ENCODE measurements around the gene SPAG9.
A peak's percentile ranks its signal among the peaks of the same experiment; 100 is the strongest.

Gene SPAG9

GRCh38 chr17:51120739-51121619, at the start of gene SPAG9:
SPAG9 (minus strand) TSS chr17:51120868; CDS start chr17:51120656, 212 bp downstream.
- Histone ChIP-seq H3K27ac (peak within 1 kb of the TSS; percentile 88), H3K4me1 (peaks cover 39% of the 10 kb centered on the region), H3K9me3 (no peaks in the 10 kb centered on the region), H3K4me2 (peak within 1 kb of the TSS; percentile 95), H3K27me3 (no peaks in the 10 kb centered on the region), H3K36me3 (no peaks in the 10 kb centered on the region), H3K9ac (peak within 1 kb of the TSS; percentile 89), H4K20me1 (peaks cover 44% of the 10 kb centered on the region), H3K4me3 (peak within 1 kb of the TSS; percentile 94)
- no peak for TF ChIP-seq Cebpa-rat (IDR thresholded peaks at IDR 0.05)

- TF ChIP-seq Cebpa-rat (IDR thresholded peaks at IDR 0.05): no peak
- H3K36me3 ChIP-seq: peaks cover 70% of the 10 kb centered on the region
- no peak overlapping the region for H3K4me3 ChIP-seq
- no peak overlapping the region for H3K9ac ChIP-seq
- H3K4me2 ChIP-seq: no peak overlapping the region
- H3K27me3 ChIP-seq: no peaks in the 10 kb centered on the region
- H3K27ac ChIP-seq: no peak overlapping the region
- H4K20me1 ChIP-seq: peaks cover 69% of the 10 kb centered on the region
- H3K9me3 ChIP-seq: no peaks in the 10 kb centered on the region
- peaks cover 34% of the 10 kb centered on the region for H3K4me1 ChIP-seq
Observed at GRCh38 chr17:51169340-51169739, 48.7 kb upstream of the SPAG9 start.

GRCh38 chr17:51166987-51167931, 46.6 kb upstream of the SPAG9 start:
- Histone ChIP-seq H3K4me3 (peak overlapping the region; percentile 94), H3K27ac (peak overlapping the region; percentile 99), H3K4me2 (peak overlapping the region; percentile 91), H3K4me1 (peaks cover 29% of the 10 kb centered on the region), H3K9me3 (no peaks in the 10 kb centered on the region), H4K20me1 (peaks cover 62% of the 10 kb centered on the region), H3K9ac (peak overlapping the region; percentile 98), H3K36me3 (peaks cover 67% of the 10 kb centered on the region), H3K27me3 (no peaks in the 10 kb centered on the region)
- TF ChIP-seq Cebpa-rat (IDR thresholded peaks at IDR 0.05): no peak

GRCh38 chr17:51166198-51166986, 45.7 kb upstream of the SPAG9 start, which contains the start of gene NME2:
NME2 (plus strand) TSS chr17:51166411; CDS start chr17:51166831, 420 bp downstream.
- TF ChIP-seq Cebpa-rat (IDR thresholded peaks at IDR 0.05): no peak
- Histone ChIP-seq H3K4me1 (peaks cover 26% of the 10 kb centered on the region), H3K27me3 (no peaks in the 10 kb centered on the region), H3K27ac (peak within 1 kb of the TSS; percentile 99), H3K36me3 (peaks cover 67% of the 10 kb centered on the region), H4K20me1 (peaks cover 59% of the 10 kb centered on the region), H3K4me3 (peak within 1 kb of the TSS; percentile 94), H3K4me2 (peak within 1 kb of the TSS; percentile 91), H3K9ac (peak within 1 kb of the TSS; percentile 98), H3K9me3 (no peaks in the 10 kb centered on the region)

- H3K36me3 ChIP-seq: peaks cover 67% of the 10 kb centered on the region
- peaks cover 26% of the 10 kb centered on the region for H3K4me1 ChIP-seq
Observed at GRCh38 chr17:51165680-51166197, 45.1 kb upstream of the SPAG9 start.

GRCh38 chr17:51164911-51165679, 44.4 kb upstream of the SPAG9 start:
- H3K36me3 ChIP-seq: peaks cover 67% of the 10 kb centered on the region
- H4K20me1 ChIP-seq: peaks cover 59% of the 10 kb centered on the region
- H3K4me3 ChIP-seq: peak overlapping the region; percentile 94
- peak overlapping the region; percentile 91 for H3K4me2 ChIP-seq
- peaks cover 26% of the 10 kb centered on the region for H3K4me1 ChIP-seq
- peak overlapping the region; percentile 98; the same call in 1 of the 2 replicates for H3K9ac ChIP-seq
- H3K27ac ChIP-seq: peak overlapping the region; percentile 99
- H3K9me3 ChIP-seq: no peaks in the 10 kb centered on the region
- no peaks in the 10 kb centered on the region for H3K27me3 ChIP-seq
- TF ChIP-seq Cebpa-rat (IDR thresholded peaks at IDR 0.05): no peak

More at GRCh38 chr17:51165680-51166197, 45.1 kb upstream of the SPAG9 start:
- peak overlapping the region; percentile 99 for H3K27ac ChIP-seq
- peak overlapping the region; percentile 98 for H3K9ac ChIP-seq
- peak overlapping the region; percentile 94 for H3K4me3 ChIP-seq
- no peaks in the 10 kb centered on the region for H3K27me3 ChIP-seq
- H4K20me1 ChIP-seq: peaks cover 59% of the 10 kb centered on the region
- no peaks in the 10 kb centered on the region for H3K9me3 ChIP-seq
- no peak for TF ChIP-seq Cebpa-rat (IDR thresholded peaks at IDR 0.05)
- peak overlapping the region; percentile 91 for H3K4me2 ChIP-seq

GRCh38 chr17:51161541-51161940, 40.9 kb upstream of the SPAG9 start:
- no peaks in the 10 kb centered on the region for H3K9me3 ChIP-seq
- peaks cover 59% of the 10 kb centered on the region for H4K20me1 ChIP-seq
- H3K9ac ChIP-seq: no peak overlapping the region
- H3K27me3 ChIP-seq: no peaks in the 10 kb centered on the region
- no peak for TF ChIP-seq Cebpa-rat (IDR thresholded peaks at IDR 0.05)
- peaks cover 9% of the 10 kb centered on the region for H3K4me1 ChIP-seq
- peaks cover 80% of the 10 kb centered on the region for H3K36me3 ChIP-seq
- H3K27ac ChIP-seq: no peak overlapping the region
- H3K4me2 ChIP-seq: no peak overlapping the region
- no peak overlapping the region for H3K4me3 ChIP-seq

GRCh38 chr17:51159604-51160003, 38.9 kb upstream of the SPAG9 start:
- no peak overlapping the region for H3K4me3 ChIP-seq
- H3K4me1 ChIP-seq: peaks cover 12% of the 10 kb centered on the region
- no peaks in the 10 kb centered on the region for H3K9me3 ChIP-seq
- H3K36me3 ChIP-seq: peaks cover 87% of the 10 kb centered on the region
- no peak overlapping the region for H3K27ac ChIP-seq
- no peaks in the 10 kb centered on the region for H3K27me3 ChIP-seq
- peaks cover 65% of the 10 kb centered on the region for H4K20me1 ChIP-seq
- TF ChIP-seq Cebpa-rat (IDR thresholded peaks at IDR 0.05): no peak
- H3K4me2 ChIP-seq: no peak overlapping the region
- H3K9ac ChIP-seq: no peak overlapping the region
